Measurements from ENCODE around the gene SLX1A. TPM values are rescaled to one million over a fixed set of nuclear protein-coding genes. Genes with fewer than 3 reads are reported as not detected.

SLX1A gene
- total and polyA plus RNA-seq, 2 donors (not counting 1 experiment from before 2014, with no cell fraction given) = 64.6 to 108 TPM

GRCh38 chr16:30179195-30179594 is 14.5 kb upstream of the SLX1A start:
- CTCF ChIA-PET = interaction anchor here (0.5 to 1.1 kb wide), 4 partner anchors 39 to 231 kb away, joined by 3 to 8 read pairs (median 3); partner anchors contain the start of gene TBX6
- no peak overlapping the region for H3K4me3 Mint-ChIP-seq
- no peaks in the 10 kb centered on the region for H3K27me3 Mint-ChIP-seq
- no peak for DNase-seq
- H3K27ac Mint-ChIP-seq = no peak overlapping the region
- Histone ChIP-seq H4K20me1 (ENCODE audit: control insufficient read depth, insufficient read depth, low read length, poor library complexity, severe bottlenecking) (peaks cover 2% of the 10 kb centered on the region), H3K4me2 (replicated peaks; ENCODE audit: low read depth, low read length, poor library complexity, severe bottlenecking) (no peak overlapping the region), H3K9ac (ENCODE audit: low read length) (no peak overlapping the region), H3K9me3 (ENCODE audit: control extremely low read depth in 1 of 3, control insufficient read depth in 2 of 3, insufficient read depth in 1 of 3, low read length in 2 of 3) (no peaks in the 10 kb centered on the region), H2AFZ (ENCODE audit: insufficient read depth, low read depth, low read length, poor library complexity, severe bottlenecking) (no peak overlapping the region), H3K79me2 (ENCODE audit: control insufficient read depth, insufficient read depth, low read length) (peaks cover 6% of the 10 kb centered on the region), H3K4me3 (ENCODE audit: control extremely low read depth in 1 of 5, extremely low read depth in 1 of 5, insufficient read depth in 1 of 5, low read depth in 2 of 5, low read length in 4 of 5) (no peak overlapping the region), H3K36me3 (replicated peaks in 1 of 2; ENCODE audit: control extremely low read depth in 1 of 2, control insufficient read depth in 1 of 2, extremely low read depth in 1 of 2, insufficient read depth in 2 of 2, low read length in 1 of 2) (peaks cover 0 to under 1% of the 10 kb centered on the region in 2 experiments), H3K4me1 (ENCODE audit: control insufficient read depth in 2 of 2, insufficient read depth in 2 of 2, low read length in 2 of 2) (peaks cover 8 to 11% of the 10 kb centered on the region in 2 donors), H3K27ac (ENCODE audit: low read length in 2 of 2) (no peak overlapping the region), H3K27me3 (replicated peaks in 1 of 4; ENCODE audit: control extremely low read depth in 1 of 4, control insufficient read depth in 3 of 4, insufficient read depth in 4 of 4, low read length in 3 of 4) (no peaks in the 10 kb centered on the region)
- ATAC-seq (ENCODE audit: low read depth) = no peak
- 100% methylated on average over 1 of the region's 4 CpGs for WGBS (ENCODE audit: insufficient coverage)
- POLR2A ChIA-PET = interaction anchor here (0.6 kb wide), 1 partner anchor 104 kb away, joined by 3 read pairs; no protein-coding TSS in a partner anchor
- no peak for TF ChIP-seq CTCF (IDR thresholded peaks at IDR 0.05)
- TF ChIP-seq EZH2 (IDR thresholded peaks at IDR 0.05; ENCODE audit: borderline replicate concordance, insufficient read depth, low read depth, low read length, poor library complexity, severe bottlenecking) = no peak
- H3K9me3 Mint-ChIP-seq (ENCODE audit: insufficient read depth) = no peaks in the 10 kb centered on the region
- intact Hi-C loops (cut with micrococcal nuclease) = no loop called here
- peaks cover 14% of the 10 kb centered on the region for H3K4me1 Mint-ChIP-seq

DNA sequence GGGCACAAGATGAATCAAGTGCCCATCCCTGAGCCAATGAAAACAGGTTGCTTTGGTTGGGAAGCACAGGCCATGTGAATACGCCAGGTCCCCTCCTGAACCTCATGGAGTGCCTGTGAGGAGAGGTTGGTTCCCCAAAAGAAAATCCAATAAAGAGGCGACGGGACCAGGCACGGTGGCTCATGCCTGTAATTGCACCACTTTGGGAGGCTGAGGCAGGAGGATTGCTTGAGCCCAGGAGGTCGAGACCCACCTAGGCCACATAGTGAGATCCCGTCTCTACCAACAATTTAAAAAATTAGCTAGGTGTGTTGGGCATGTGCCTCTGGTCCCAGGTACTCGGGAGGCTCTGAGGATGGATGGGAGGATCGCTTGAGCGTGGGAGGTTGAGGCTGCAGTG is 13.7 kb upstream of the SLX1A start:
- H3K27ac ChIP-seq (ENCODE audit: low read length in 2 of 2) = no peak overlapping the region
- no peak overlapping the region for H3K4me3 ChIP-seq (ENCODE audit: control extremely low read depth in 1 of 5, extremely low read depth in 1 of 5, insufficient read depth in 1 of 5, low read depth in 2 of 5, low read length in 4 of 5)
- DNase-seq = no peak
- no peak overlapping the region for H2AFZ ChIP-seq (ENCODE audit: insufficient read depth, low read depth, low read length, poor library complexity, severe bottlenecking)
- no peaks in the 10 kb centered on the region for H3K9me3 ChIP-seq (ENCODE audit: control extremely low read depth in 1 of 3, control insufficient read depth in 2 of 3, insufficient read depth in 1 of 3, low read length in 2 of 3)
- Mint-ChIP-seq H3K4me1 (peaks cover 21% of the 10 kb centered on the region), H3K9me3 (ENCODE audit: insufficient read depth) (no peaks in the 10 kb centered on the region), H3K27me3 (no peaks in the 10 kb centered on the region), H3K27ac (no peak overlapping the region), H3K4me3 (no peak overlapping the region)
- peaks cover 9% of the 10 kb centered on the region for H4K20me1 ChIP-seq (ENCODE audit: control insufficient read depth, insufficient read depth, low read length, poor library complexity, severe bottlenecking)
- H3K36me3 ChIP-seq (replicated peaks in 1 of 2; ENCODE audit: control extremely low read depth in 1 of 2, control insufficient read depth in 1 of 2, extremely low read depth in 1 of 2, insufficient read depth in 2 of 2, low read length in 1 of 2) = peaks cover 0 to 8% of the 10 kb centered on the region in 2 experiments
- H3K79me2 ChIP-seq (ENCODE audit: control insufficient read depth, insufficient read depth, low read length) = peaks cover 13% of the 10 kb centered on the region
- TF ChIP-seq CTCF (IDR thresholded peaks at IDR 0.05) (no peak), EZH2 (IDR thresholded peaks at IDR 0.05; ENCODE audit: borderline replicate concordance, insufficient read depth, low read depth, low read length, poor library complexity, severe bottlenecking) (no peak)
- ChIA-PET CTCF (interaction anchor here (0.5 to 1.1 kb wide), 3 partner anchors 59 to 88 kb away, joined by 3 read pairs; partner anchors contain the start of gene TBX6), POLR2A (no interaction called here)
- peaks cover 10 to 14% of the 10 kb centered on the region in 2 donors for H3K4me1 ChIP-seq (ENCODE audit: control insufficient read depth in 2 of 2, insufficient read depth in 2 of 2, low read length in 2 of 2)
- 98% methylated on average over 4 of the region's 9 CpGs for WGBS (ENCODE audit: insufficient coverage)
- intact Hi-C loops (cut with micrococcal nuclease) = no loop called here
- no peak overlapping the region for H3K9ac ChIP-seq (ENCODE audit: low read length)
- no peak overlapping the region for H3K4me2 ChIP-seq (replicated peaks; ENCODE audit: low read depth, low read length, poor library complexity, severe bottlenecking)
- ATAC-seq (ENCODE audit: low read depth) = no peak
- no peaks in the 10 kb centered on the region for H3K27me3 ChIP-seq (replicated peaks in 1 of 4; ENCODE audit: control extremely low read depth in 1 of 4, control insufficient read depth in 3 of 4, insufficient read depth in 4 of 4, low read length in 3 of 4)
